IPS-15b (cell line): Measurements from ENCODE around the gene CACNA1C.

Experiments
- H3K27me3 ChIP-seq: one replicate; pipeline ENCODE4 v1.6.1; 2013; ENCODE audit warnings: low read length; ENCODE audit not compliant: control insufficient read depth, insufficient read depth
- H3K36me3 ChIP-seq: one replicate; pipeline ENCODE4 v1.6.1; 2013; ENCODE audit warnings: low read length; ENCODE audit not compliant: control insufficient read depth, insufficient read depth
- H3K4me1 ChIP-seq: one replicate; pipeline ENCODE4 v1.6.1; 2013; ENCODE audit warnings: mild to moderate bottlenecking, low read length; ENCODE audit not compliant: control insufficient read depth, insufficient read depth
- H3K4me3 ChIP-seq: one replicate; pipeline ENCODE4 v1.5.1; 2013; ENCODE audit warnings: low read depth, low read length
- H3K9ac ChIP-seq: one replicate; pipeline ENCODE4 v1.6.1; 2013; ENCODE audit warnings: low read depth, mild to moderate bottlenecking, low read length
- H3K9me3 ChIP-seq: one replicate; pipeline ENCODE4 v1.6.1; 2013; ENCODE audit warnings: mild to moderate bottlenecking, low read length; ENCODE audit not compliant: control insufficient read depth, insufficient read depth

The CACNA1C gene

GRCh38 chr12:2596441-2596840 is 543.7 kb downstream of the CACNA1C start:
- no peaks in the 10 kb centered on the region for H3K36me3 ChIP-seq
- no peaks in the 10 kb centered on the region for H3K9me3 ChIP-seq
- H3K4me3 ChIP-seq, result no peak overlapping the region
- no peaks in the 10 kb centered on the region for H3K4me1 ChIP-seq
- no peak overlapping the region for H3K9ac ChIP-seq
- H3K27me3 ChIP-seq, result no peaks in the 10 kb centered on the region

GRCh38 chr12:2605301-2605700 is 552.5 kb downstream of the CACNA1C start:
- Histone ChIP-seq H3K27me3 (no peaks in the 10 kb centered on the region), H3K4me1 (no peaks in the 10 kb centered on the region), H3K4me3 (no peak overlapping the region), H3K36me3 (no peaks in the 10 kb centered on the region), H3K9ac (no peak overlapping the region), H3K9me3 (no peaks in the 10 kb centered on the region)

GRCh38 chr12:2606186-2606910 is 553.6 kb downstream of the CACNA1C start:
- H3K4me1 ChIP-seq, result no peaks in the 10 kb centered on the region
- H3K9ac ChIP-seq, result no peak overlapping the region
- H3K4me3 ChIP-seq, result no peak overlapping the region
- H3K36me3 ChIP-seq, result no peaks in the 10 kb centered on the region
- no peaks in the 10 kb centered on the region for H3K9me3 ChIP-seq
- H3K27me3 ChIP-seq, result no peaks in the 10 kb centered on the region

DNA sequence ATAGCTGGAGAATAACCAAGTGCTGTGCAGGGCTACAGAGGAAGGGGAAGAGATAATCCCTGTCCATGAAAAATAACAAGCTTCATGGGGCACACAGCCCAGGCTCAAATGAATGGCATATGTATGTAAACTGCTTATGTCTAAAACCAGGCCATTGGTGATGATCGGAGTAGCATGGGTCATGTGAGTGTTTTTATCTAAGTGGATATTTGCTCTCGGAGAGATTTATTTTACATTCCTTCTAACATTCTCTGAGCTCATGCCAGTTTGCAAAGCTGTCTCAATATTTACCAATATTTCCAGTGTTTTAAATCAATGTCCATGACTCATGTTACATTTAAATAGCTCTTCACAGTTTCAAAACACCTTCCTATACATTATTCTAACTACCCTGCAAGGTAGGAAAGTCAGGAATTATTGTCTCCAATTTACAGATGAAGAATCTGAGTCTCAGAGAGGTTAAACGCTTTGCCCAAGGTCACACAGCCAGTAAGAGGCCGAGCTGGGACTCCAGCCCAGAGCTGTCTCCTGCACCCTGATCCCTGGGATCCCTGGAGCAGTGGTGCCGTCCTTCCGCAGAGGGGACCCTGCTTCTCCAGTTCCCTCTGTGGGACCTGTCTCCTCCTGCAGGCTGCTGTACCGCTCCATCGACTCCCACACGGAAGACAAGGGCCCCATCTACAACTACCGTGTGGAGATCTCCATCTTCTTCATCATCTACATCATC is 555.3 kb downstream of the CACNA1C start:
- no peak overlapping the region for H3K4me3 ChIP-seq
- H3K4me1 ChIP-seq, result no peaks in the 10 kb centered on the region
- H3K9me3 ChIP-seq, result no peaks in the 10 kb centered on the region
- H3K36me3 ChIP-seq, result no peaks in the 10 kb centered on the region
- H3K27me3 ChIP-seq, result no peaks in the 10 kb centered on the region
- no peak overlapping the region for H3K9ac ChIP-seq

GRCh38 chr12:2608608-2608945 is 555.8 kb downstream of the CACNA1C start:
- Histone ChIP-seq H3K9ac (no peak overlapping the region), H3K27me3 (no peaks in the 10 kb centered on the region), H3K9me3 (no peaks in the 10 kb centered on the region), H3K36me3 (no peaks in the 10 kb centered on the region), H3K4me3 (no peak overlapping the region), H3K4me1 (no peaks in the 10 kb centered on the region)

- Histone ChIP-seq H3K4me3 (no peak overlapping the region), H3K36me3 (no peaks in the 10 kb centered on the region), H3K9me3 (no peaks in the 10 kb centered on the region), H3K27me3 (no peaks in the 10 kb centered on the region), H3K4me1 (no peaks in the 10 kb centered on the region), H3K9ac (no peak overlapping the region)
These were observed 556.2 kb downstream of the CACNA1C start for GRCh38 chr12:2609020-2609419.

- H3K9me3 ChIP-seq, result no peaks in the 10 kb centered on the region
- no peak overlapping the region for H3K4me3 ChIP-seq
- no peaks in the 10 kb centered on the region for H3K36me3 ChIP-seq
- no peaks in the 10 kb centered on the region for H3K27me3 ChIP-seq
- H3K4me1 ChIP-seq, result no peaks in the 10 kb centered on the region
- H3K9ac ChIP-seq, result no peak overlapping the region
These were observed 557.6 kb downstream of the CACNA1C start for GRCh38 chr12:2610358-2610757.

DNA sequence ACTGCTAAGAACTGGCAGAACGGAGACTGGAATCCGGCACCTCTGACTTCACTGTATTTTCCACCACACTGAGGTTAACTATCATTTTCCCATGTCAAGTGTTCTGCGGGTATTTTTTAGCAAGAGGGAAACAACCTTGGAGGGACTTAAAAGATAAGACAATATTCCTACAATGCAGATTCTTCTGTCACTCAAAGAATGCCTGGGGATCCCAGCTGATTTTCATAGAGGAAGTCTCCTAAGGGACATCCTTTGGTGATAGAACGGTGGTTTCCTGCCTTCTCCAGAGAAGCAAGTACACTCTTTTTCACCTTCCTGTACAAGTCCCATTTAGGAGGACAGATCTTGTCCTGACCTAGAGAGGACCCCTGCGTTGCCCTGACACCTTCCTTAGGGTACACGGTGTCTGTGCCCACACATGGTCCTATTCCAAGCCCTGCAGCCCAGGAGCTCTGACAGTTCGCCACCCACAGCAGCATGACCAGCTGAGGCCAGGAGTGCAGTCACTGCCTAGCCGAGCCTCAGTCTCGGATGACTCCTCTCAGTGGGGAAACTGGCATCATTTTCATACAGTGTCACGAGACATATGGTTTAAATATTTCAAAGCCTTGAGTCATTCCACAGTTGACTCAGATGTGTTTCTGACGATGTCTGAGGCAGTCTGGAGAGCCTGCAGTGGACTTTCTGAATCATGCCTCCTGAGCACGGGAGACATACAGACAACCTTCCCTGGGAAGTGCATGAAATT is 560.7 kb downstream of the CACNA1C start:
- no peaks in the 10 kb centered on the region for H3K9me3 ChIP-seq
- no peak overlapping the region for H3K4me3 ChIP-seq
- H3K27me3 ChIP-seq, result no peaks in the 10 kb centered on the region
- H3K4me1 ChIP-seq, result no peaks in the 10 kb centered on the region
- H3K9ac ChIP-seq, result no peak overlapping the region
- no peaks in the 10 kb centered on the region for H3K36me3 ChIP-seq

- Histone ChIP-seq H3K36me3 (no peaks in the 10 kb centered on the region), H3K27me3 (no peaks in the 10 kb centered on the region), H3K4me3 (no peak overlapping the region), H3K9ac (no peak overlapping the region), H3K9me3 (no peaks in the 10 kb centered on the region), H3K4me1 (no peaks in the 10 kb centered on the region)
These were observed 561.6 kb downstream of the CACNA1C start for GRCh38 chr12:2614341-2614740.

- Histone ChIP-seq H3K9me3 (no peaks in the 10 kb centered on the region), H3K4me1 (no peaks in the 10 kb centered on the region), H3K27me3 (no peaks in the 10 kb centered on the region), H3K36me3 (no peaks in the 10 kb centered on the region), H3K4me3 (no peak overlapping the region), H3K9ac (no peak overlapping the region)
These were observed 563.0 kb downstream of the CACNA1C start for GRCh38 chr12:2615665-2616402.

- Histone ChIP-seq H3K4me1 (no peaks in the 10 kb centered on the region), H3K9me3 (no peaks in the 10 kb centered on the region), H3K9ac (no peak overlapping the region), H3K36me3 (no peaks in the 10 kb centered on the region), H3K27me3 (no peaks in the 10 kb centered on the region), H3K4me3 (no peak overlapping the region)
These were observed 564.0 kb downstream of the CACNA1C start for GRCh38 chr12:2616763-2617162.
